Activated CD8-positive, alpha-beta memory T cell treated with anti-CD3 and anti-CD28 coated beads, Interleukin-2, amount 50 U/mL, for 24 hours (primary cell): ENCODE results near the gene CHTOP.

Experiments
- DNase-seq: peaks from one replicate; pipeline ENCODE4 v3.0.0-alpha.2; 2020; ENCODE audit errors: extremely low read depth

CHTOP gene

GRCh38 chr1:153685544-153686340, 51.9 kb downstream of the CHTOP start:
- DNase-seq, result no peak

- no peak for DNase-seq
Observed at GRCh38 chr1:153687346-153688125, 53.7 kb downstream of the CHTOP start.

- no peak for DNase-seq
Observed at GRCh38 chr1:153688276-153688675, 54.4 kb downstream of the CHTOP start.

- no peak for DNase-seq
Observed at GRCh38 chr1:153688736-153689328, 55.0 kb downstream of the CHTOP start.

GRCh38 chr1:153693466-153693865, 59.6 kb downstream of the CHTOP start:
- no peak for DNase-seq
